Measurements from ENCODE around the gene CPLX4.

The CPLX4 gene

DNA sequence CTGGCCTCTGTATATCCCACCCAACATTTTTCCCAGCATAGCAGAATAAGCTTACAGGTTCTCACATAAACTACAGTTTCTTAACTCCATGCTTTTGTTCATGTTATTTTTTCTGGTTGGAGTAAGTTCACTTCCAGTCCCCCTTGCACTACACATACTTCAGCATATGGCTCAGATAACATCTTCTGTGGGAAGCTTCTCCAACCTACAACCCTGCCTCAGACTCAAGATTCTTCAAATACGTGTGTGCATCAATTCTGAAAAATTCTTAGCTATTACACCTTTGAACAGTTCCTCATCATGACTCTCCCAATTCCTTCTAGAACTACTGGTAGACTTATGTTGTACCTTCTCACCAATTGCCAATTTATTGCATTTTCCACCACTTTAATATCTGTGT, 7.5 kb upstream of the CPLX4 start:
- Histone ChIP-seq H2AFZ (ENCODE audit: low read depth) (no peak overlapping the region), H3K36me3 (ENCODE audit: insufficient read depth) (no peaks in the 10 kb centered on the region; the same call in 1 of the 2 replicates), H3K4me3 (IDR thresholded peaks at IDR 0.05; ENCODE audit: insufficient read depth, low read depth, low read length) (no peak overlapping the region)

DNA sequence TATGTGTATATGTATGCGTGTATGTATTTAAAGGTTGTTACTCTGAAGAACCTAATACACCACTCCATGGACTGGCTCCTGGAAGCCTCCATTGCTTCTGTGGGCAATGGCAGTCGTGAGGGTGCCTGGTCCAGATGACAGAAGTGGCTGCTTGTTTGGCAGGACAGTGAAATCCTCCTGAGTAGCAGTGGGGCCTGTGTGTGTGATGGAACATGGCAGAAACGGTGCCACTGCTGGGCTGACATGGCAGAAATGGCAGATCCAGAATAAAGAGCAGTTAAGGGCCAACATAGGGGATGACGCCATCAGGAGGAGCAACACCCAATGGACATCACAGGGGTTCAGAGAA, 6.1 kb upstream of the CPLX4 start:
- H3K4me3 ChIP-seq (IDR thresholded peaks at IDR 0.05; ENCODE audit: insufficient read depth, low read depth, low read length): no peak overlapping the region
- H4K20me1 ChIP-seq (ENCODE audit: insufficient read depth): no peaks in the 10 kb centered on the region
- no peak overlapping the region for H3K27ac ChIP-seq
- no peaks in the 10 kb centered on the region; the same call in 1 of the 2 replicates for H3K36me3 ChIP-seq (ENCODE audit: insufficient read depth)
- no peaks in the 10 kb centered on the region for H3K79me2 ChIP-seq (ENCODE audit: insufficient read depth, low read depth)
- TF ChIP-seq, protein P1, sequence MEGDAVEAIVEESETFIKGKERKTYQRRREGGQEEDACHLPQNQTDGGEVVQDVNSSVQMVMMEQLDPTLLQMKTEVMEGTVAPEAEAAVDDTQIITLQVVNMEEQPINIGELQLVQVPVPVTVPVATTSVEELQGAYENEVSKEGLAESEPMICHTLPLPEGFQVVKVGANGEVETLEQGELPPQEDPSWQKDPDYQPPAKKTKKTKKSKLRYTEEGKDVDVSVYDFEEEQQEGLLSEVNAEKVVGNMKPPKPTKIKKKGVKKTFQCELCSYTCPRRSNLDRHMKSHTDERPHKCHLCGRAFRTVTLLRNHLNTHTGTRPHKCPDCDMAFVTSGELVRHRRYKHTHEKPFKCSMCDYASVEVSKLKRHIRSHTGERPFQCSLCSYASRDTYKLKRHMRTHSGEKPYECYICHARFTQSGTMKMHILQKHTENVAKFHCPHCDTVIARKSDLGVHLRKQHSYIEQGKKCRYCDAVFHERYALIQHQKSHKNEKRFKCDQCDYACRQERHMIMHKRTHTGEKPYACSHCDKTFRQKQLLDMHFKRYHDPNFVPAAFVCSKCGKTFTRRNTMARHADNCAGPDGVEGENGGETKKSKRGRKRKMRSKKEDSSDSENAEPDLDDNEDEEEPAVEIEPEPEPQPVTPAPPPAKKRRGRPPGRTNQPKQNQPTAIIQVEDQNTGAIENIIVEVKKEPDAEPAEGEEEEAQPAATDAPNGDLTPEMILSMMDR (conservative IDR thresholded peaks at IDR 0.05; ENCODE audit: low read depth, low read length): no peak
- no peak overlapping the region for H3K9ac ChIP-seq
- no peak overlapping the region for H3K4me2 ChIP-seq
- no peaks in the 10 kb centered on the region for H3K4me1 ChIP-seq (ENCODE audit: low read depth, poor library complexity, severe bottlenecking)
- H2AFZ ChIP-seq (ENCODE audit: low read depth): no peak overlapping the region
- no peaks in the 10 kb centered on the region for H3K27me3 ChIP-seq (ENCODE audit: insufficient read depth, low read depth)

More for the DNA sequence above, 7.5 kb upstream of the CPLX4 start:
- no peak overlapping the region for H3K27ac ChIP-seq
- no peaks in the 10 kb centered on the region for H4K20me1 ChIP-seq (ENCODE audit: insufficient read depth)
- no peaks in the 10 kb centered on the region for H3K27me3 ChIP-seq (ENCODE audit: insufficient read depth, low read depth)
- H3K79me2 ChIP-seq (ENCODE audit: insufficient read depth, low read depth): no peaks in the 10 kb centered on the region
- no peak overlapping the region for H3K4me2 ChIP-seq
- no peak overlapping the region for H3K9ac ChIP-seq
- no peaks in the 10 kb centered on the region for H3K4me1 ChIP-seq (ENCODE audit: low read depth, poor library complexity, severe bottlenecking)
- TF ChIP-seq, protein P1 (conservative IDR thresholded peaks at IDR 0.05; ENCODE audit: low read depth, low read length): no peak

DNA sequence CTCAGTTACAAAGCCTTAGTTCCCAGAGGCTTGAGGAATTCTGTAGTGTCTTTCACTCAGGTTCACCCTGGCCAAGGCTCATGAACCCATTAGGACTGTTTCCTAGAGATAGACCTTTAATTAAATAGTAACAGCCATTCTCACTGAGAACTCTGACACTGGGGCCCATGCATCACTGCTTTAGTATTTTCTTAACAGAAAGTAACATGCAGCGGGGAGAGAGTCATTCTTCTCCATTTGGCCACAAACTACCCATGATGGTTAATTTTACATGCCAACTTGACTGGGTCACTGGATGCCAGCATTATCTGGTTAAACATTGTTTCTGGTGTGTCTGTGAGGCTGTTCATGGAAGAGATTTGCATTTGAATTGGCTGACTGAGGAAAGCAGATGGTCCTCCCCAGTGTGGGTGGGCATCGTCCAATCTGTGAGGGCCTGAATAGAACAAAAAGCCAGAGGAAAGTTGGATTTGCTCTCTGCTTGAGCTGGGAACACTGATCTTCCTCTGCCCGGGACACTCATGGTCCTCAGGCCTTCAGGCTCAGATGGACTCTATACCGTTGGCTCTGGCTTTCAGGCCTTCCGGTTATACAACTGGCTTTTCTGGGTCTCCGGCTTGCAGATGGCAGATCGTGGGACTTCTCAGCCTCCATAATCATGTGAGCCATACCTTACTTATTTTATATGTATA, 5.6 kb upstream of the CPLX4 start:
- Histone ChIP-seq H2AFZ (ENCODE audit: low read depth) (no peak overlapping the region), H3K4me3 (IDR thresholded peaks at IDR 0.05; ENCODE audit: insufficient read depth, low read depth, low read length) (no peak overlapping the region), H3K27me3 (ENCODE audit: insufficient read depth, low read depth) (no peaks in the 10 kb centered on the region), H3K9ac (no peak overlapping the region), H3K4me2 (no peak overlapping the region), H3K27ac (no peak overlapping the region), H3K79me2 (ENCODE audit: insufficient read depth, low read depth) (no peaks in the 10 kb centered on the region), H3K4me1 (ENCODE audit: low read depth, poor library complexity, severe bottlenecking) (no peaks in the 10 kb centered on the region), H3K36me3 (ENCODE audit: insufficient read depth) (no peaks in the 10 kb centered on the region), H4K20me1 (ENCODE audit: insufficient read depth) (no peaks in the 10 kb centered on the region)
- TF ChIP-seq, protein P1 (conservative IDR thresholded peaks at IDR 0.05; ENCODE audit: low read depth, low read length): no peak

DNA sequence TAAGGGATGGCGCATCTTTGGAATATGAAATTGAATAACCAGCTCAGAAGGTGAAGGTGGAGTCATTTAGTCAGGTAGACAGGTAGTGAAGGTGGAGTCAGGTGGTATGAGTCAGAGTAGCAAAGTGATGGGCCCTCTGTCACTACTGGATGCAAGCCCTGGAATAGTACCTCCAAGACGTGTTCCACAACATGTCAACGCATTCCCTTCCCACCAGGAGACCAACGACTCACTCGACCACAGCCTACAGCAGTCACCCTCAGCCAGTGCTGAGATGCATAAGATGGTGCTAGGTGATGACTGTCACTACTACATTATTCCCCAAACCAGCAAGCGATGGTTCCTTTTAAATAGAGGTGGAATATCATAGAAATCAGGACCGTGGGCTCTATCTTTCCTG, 6.8 kb downstream of the CPLX4 start:
- H3K4me1 ChIP-seq (ENCODE audit: low read depth, poor library complexity, severe bottlenecking): peaks cover 3% of the 10 kb centered on the region
- H4K20me1 ChIP-seq (ENCODE audit: insufficient read depth): no peaks in the 10 kb centered on the region
- no peak overlapping the region for H3K27ac ChIP-seq
- H3K36me3 ChIP-seq (ENCODE audit: insufficient read depth): no peaks in the 10 kb centered on the region
- no peak overlapping the region for H3K9ac ChIP-seq
- no peak overlapping the region for H2AFZ ChIP-seq (ENCODE audit: low read depth)
- H3K4me3 ChIP-seq (IDR thresholded peaks at IDR 0.05; ENCODE audit: insufficient read depth, low read depth, low read length): no peak overlapping the region
- no peak overlapping the region for H3K4me2 ChIP-seq
- H3K79me2 ChIP-seq (ENCODE audit: insufficient read depth, low read depth): no peaks in the 10 kb centered on the region
- TF ChIP-seq, protein P1 (conservative IDR thresholded peaks at IDR 0.05; ENCODE audit: low read depth, low read length): no peak
- H3K27me3 ChIP-seq (ENCODE audit: insufficient read depth, low read depth): no peaks in the 10 kb centered on the region
